H1 (cell line): ENCODE data around the gene REPIN1. TPM values are rescaled to one million over a fixed set of nuclear protein-coding genes. Genes with fewer than 3 reads are reported as not detected.

Experiments used
- CTCF ChIA-PET: fragments of 300-600 bp; sonication (Branson Sonifier 250); formaldehyde crosslinking; loops from one replicate; lab custom pipeline; 2021; ENCODE audit not compliant: partially characterized antibody; lab: Charles Lee
- POLR2A ChIA-PET: fragments of 300-600 bp; sonication (Branson Sonifier 250); formaldehyde crosslinking; loops from one replicate; lab custom pipeline; 2021; ENCODE audit warnings: inconsistent platforms; ENCODE audit not compliant: partially characterized antibody; lab: Charles Lee
- DNase-seq, 2 experiments: peaks; one replicate each; pipeline versions ENCODE4 v3.0.0 to v3.0.0-alpha.2; 2010 to 2022; ENCODE audit warnings: low spot score in 2 of 2, low read depth in 1 of 2, mixed read lengths in 1 of 2
- FAIRE-seq: peaks from 2 replicates; lab custom pipeline; 2011; peaks lifted over from hg19 to GRCh38; lab: Jason Lieb, UNC
- H2AFZ ChIP-seq: 2 replicates; pipeline ENCODE4 v1.8.1; 2012; ENCODE audit warnings: low read length, inconsistent platforms
- H2AK5ac ChIP-seq: 2 replicates; pipeline ENCODE4 v1.6.1; 2013; ENCODE audit warnings: low read depth, low read length
- H2BK120ac ChIP-seq: replicated peaks from 2 replicates; pipeline ENCODE3; 2013; ENCODE audit warnings: low read depth, low read length, inconsistent platforms
- H2BK12ac ChIP-seq: 2 replicates; pipeline ENCODE4 v1.6.1; 2013; ENCODE audit warnings: low read depth, low read length
- H2BK15ac ChIP-seq: 2 replicates; pipeline ENCODE4 v1.6.1; 2013; ENCODE audit warnings: low read length
- H2BK20ac ChIP-seq: 2 replicates; pipeline ENCODE4 v1.6.1; 2013; ENCODE audit warnings: low read length
- H2BK5ac ChIP-seq: 2 replicates; pipeline ENCODE4 v1.6.1; 2013; ENCODE audit warnings: low read depth, low read length
- H3K14ac ChIP-seq: 2 replicates; pipeline ENCODE4 v1.6.1; 2013; ENCODE audit warnings: inconsistent platforms; ENCODE audit not compliant: insufficient read length
- H3K18ac ChIP-seq: 2 replicates; pipeline ENCODE4 v1.6.1; 2013; ENCODE audit warnings: low read length; ENCODE audit errors: extremely low read depth
- H3K23ac ChIP-seq: 2 replicates; pipeline ENCODE4 v1.6.1; 2013; ENCODE audit warnings: inconsistent platforms; ENCODE audit not compliant: insufficient read length
- H3K23me2 ChIP-seq: 2 replicates; pipeline ENCODE4 v1.6.1; 2013; ENCODE audit warnings: low read depth, low read length
- H3K27ac ChIP-seq: 2 replicates; pipeline ENCODE4 v1.6.1; 2011; ENCODE audit warnings: low read depth, low read length, inconsistent platforms
- H3K27me3 ChIP-seq, 4 experiments: replicated peaks in 1 of 4; 1 replicate in 1 of 4; 2 replicates in 3 of 4; pipeline versions ENCODE4 v1.6.1 to v1.8.1; 2011 to 2013; ENCODE audit warnings: low read length in 3 of 4, mild to moderate bottlenecking in 3 of 4, inconsistent platforms in 2 of 4, mixed read lengths in 2 of 4, moderate library complexity in 1 of 4; ENCODE audit not compliant: control insufficient read depth in 3 of 4, insufficient read depth in 3 of 4; ENCODE audit errors: extremely low read depth in 1 of 4
- H3K36me3 ChIP-seq, 4 experiments: 2 replicates each; pipeline versions ENCODE4 v1.6.1 to v1.8.1; 2011 to 2013; ENCODE audit warnings: mild to moderate bottlenecking in 4 of 4, low read length in 3 of 4, moderate library complexity in 2 of 4, control low read depth in 1 of 4, inconsistent platforms in 1 of 4; ENCODE audit not compliant: insufficient read depth in 4 of 4, control insufficient read depth in 2 of 4
- H3K4ac ChIP-seq: replicated peaks from 2 replicates; pipeline ENCODE3; 2013; ENCODE audit warnings: low read length, low read depth, mixed read lengths, inconsistent platforms; ENCODE audit not compliant: insufficient read length
- H3K4me1 ChIP-seq, 4 experiments: replicated peaks in 1 of 4; 1 replicate in 1 of 4; 2 replicates in 3 of 4; pipeline versions ENCODE4 v1.6.1 to v1.8.1; 2011 to 2013; ENCODE audit warnings: low read length in 3 of 4, inconsistent platforms in 2 of 4, mixed read lengths in 1 of 4; ENCODE audit not compliant: insufficient read depth in 4 of 4, control insufficient read depth in 3 of 4
- H3K4me2 ChIP-seq, 2 experiments: 2 replicates each; pipeline versions ENCODE4 v1.6.1 to v1.8.1; 2011 to 2013; ENCODE audit warnings: low read depth in 2 of 2, low read length in 2 of 2, control low read depth in 1 of 2, inconsistent platforms in 1 of 2, mild to moderate bottlenecking in 1 of 2; ENCODE audit not compliant: insufficient read depth in 1 of 2
- H3K4me3 ChIP-seq, 4 experiments: fragments of 200-600, 300-600 bp in 1 of 4; sonication (generic), shearing (Covaris generic), sonication (Bioruptor Twin) in 1 of 4; 2 replicates each; pipeline versions ENCODE4 v1.5.1 to v1.8.1; 2011 to 2016; ENCODE audit warnings: low read length in 4 of 4, low read depth in 3 of 4, control low read depth in 2 of 4, inconsistent platforms in 2 of 4, mild to moderate bottlenecking in 2 of 4, mixed read lengths in 1 of 4, moderate library complexity in 1 of 4; ENCODE audit not compliant: insufficient read depth in 2 of 4; ENCODE audit errors: extremely low read depth in 1 of 4
- H3K56ac ChIP-seq: replicated peaks from 2 replicates; pipeline ENCODE3; 2013; ENCODE audit warnings: low read depth, mild to moderate bottlenecking, mixed read lengths, low read length, inconsistent platforms; ENCODE audit not compliant: insufficient read length
- H3K79me1 ChIP-seq: 2 replicates; pipeline ENCODE4 v1.6.1; 2013; ENCODE audit warnings: low read depth, low read length, control low read depth
- H3K79me2 ChIP-seq, 2 experiments: 2 replicates each; pipeline versions ENCODE4 v1.6.1 to v1.8.1; 2012 to 2013; ENCODE audit warnings: low read length in 2 of 2, mild to moderate bottlenecking in 2 of 2, inconsistent platforms in 1 of 2; ENCODE audit not compliant: insufficient read depth in 2 of 2, control insufficient read depth in 1 of 2
- H3K9ac ChIP-seq, 4 experiments: replicated peaks in 1 of 4; 1 replicate in 1 of 4; 2 replicates in 3 of 4; pipeline versions ENCODE4 v1.6.1 to v1.8.1; 2011 to 2013; ENCODE audit warnings: low read depth in 3 of 4, low read length in 3 of 4, control low read depth in 2 of 4, mild to moderate bottlenecking in 2 of 4, moderate library complexity in 2 of 4, inconsistent platforms in 1 of 4; ENCODE audit errors: extremely low read depth in 1 of 4
- H3K9me3 ChIP-seq, 2 experiments: 2 replicates each; pipeline versions ENCODE4 v1.6.1 to v1.8.1; 2012 to 2013; ENCODE audit warnings: mild to moderate bottlenecking in 2 of 2, moderate library complexity in 2 of 2, control low read depth in 1 of 2, inconsistent platforms in 1 of 2, low read depth in 1 of 2, low read length in 1 of 2, mixed read lengths in 1 of 2; ENCODE audit not compliant: insufficient read depth in 2 of 2
- H4K20me1 ChIP-seq, 2 experiments: replicated peaks in 1 of 2; 2 replicates each; pipeline versions ENCODE3 to v1.8.1; 2011 to 2013; ENCODE audit warnings: inconsistent platforms in 2 of 2, low read length in 2 of 2, mild to moderate bottlenecking in 1 of 2; ENCODE audit not compliant: insufficient read depth in 2 of 2, control insufficient read depth in 1 of 2
- H4K5ac ChIP-seq: 2 replicates; pipeline ENCODE4 v1.6.1; 2013; ENCODE audit warnings: low read length, low read depth, mixed read lengths, inconsistent platforms; ENCODE audit not compliant: insufficient read length
- H4K8ac ChIP-seq: 2 replicates; pipeline ENCODE4 v1.8.0; 2013; ENCODE audit warnings: mild to moderate bottlenecking, moderate library complexity, low read length, inconsistent platforms; ENCODE audit not compliant: insufficient read depth; ENCODE audit errors: extremely low read depth
- H4K91ac ChIP-seq: replicated peaks from 2 replicates; pipeline ENCODE3; 2013; ENCODE audit warnings: low read length, mixed read lengths, inconsistent platforms; ENCODE audit not compliant: insufficient read length
- E2F6 ChIP-seq: IDR thresholded peaks from 2 replicates; pipeline ENCODE4 v1.6.1; 2012; ENCODE audit warnings: inconsistent platforms
- YY1 ChIP-seq: IDR thresholded peaks from 2 replicates; pipeline ENCODE4 v1.6.1; 2011; ENCODE audit warnings: low read depth, mild to moderate bottlenecking, low read length
- WGBS, 2 experiments: shearing (Covaris generic) in 1 of 2; methylation state at CpG; one replicate each; pipeline versions ENCODE4 v1.1.6 to v1.1.7; 2013 to 2015; ENCODE audit warnings: low lambda C conversion rate in 2 of 2, mixed read lengths in 2 of 2, inconsistent platforms in 1 of 2, low coverage in 1 of 2, missing lambda C conversion rate in 1 of 2; ENCODE audit not compliant: insufficient replicate concordance in 2 of 2, insufficient coverage in 1 of 2, insufficient read length in 1 of 2; ENCODE audit errors: extremely low coverage in 1 of 2, missing lambda C conversion rate in 1 of 2; 5-methylcytosine and 5-hydroxymethylcytosine counted together
- polyA plus RNA-seq, 7 experiments: library from polyadenylated mRNA; depleted of rRNA in 3 of 7; stranded (reverse) in 5 of 7; unstranded in 2 of 7; fragments of >200 nt in 5 of 7; fragments of 200-250 nt in 2 of 7; gene quantifications; 1 replicate in 5 of 7; 2 replicates in 1 of 7; 4 replicates in 1 of 7; pipeline versions ENCODE4 v1.2.1 to v1.2.3, GENCODE V29; 2011 to 2013; ENCODE audit warnings: missing spikeins in 2 of 7, mixed read lengths in 2 of 7
- total RNA-seq: library from RNA; stranded (reverse); fragmentation: NEBNext Ultra II Directional; extraction: Animal tissue kit (Norgen Biotek cat#: 25700); gene quantifications from 2 replicates; pipeline ENCODE4 v1.2.1, GENCODE V29; 2021

The REPIN1 gene
- total and polyA plus RNA-seq, 2 of the 8 experiments (the other 6 are each of a cell fraction or from before 2014, with no cell fraction given), result 98.6 to 125 TPM

GRCh38 chr7:150342121-150342408, 26.6 kb upstream of the REPIN1 start:
- ChIA-PET CTCF (interaction anchor here (1.0 to 5.2 kb wide), 4 partner anchors 13 to 80 kb away, joined by 4 to 41 read pairs (median 6); a partner anchor contains a TSS), POLR2A (interaction anchor here (0.7 to 2.3 kb wide), 9 partner anchors 11 to 70 kb away, joined by 3 to 19 read pairs (median 4); partner anchors contain the start of gene REPIN1)
- H4K5ac ChIP-seq, result no peak overlapping the region
- H2AFZ ChIP-seq, result no peak overlapping the region
- H3K14ac ChIP-seq, result no peak overlapping the region
- no peak overlapping the region; the same call in 1 of the 2 replicates for H4K8ac ChIP-seq
- FAIRE-seq (peak; percentile 7), DNase-seq (no peak)
- H2AK5ac ChIP-seq, result peak overlapping the region; percentile 59; the same call in 1 of the 2 replicates
- peaks cover 4 to 46% (median 21%) of the 10 kb centered on the region in 4 experiments for H3K4me1 ChIP-seq
- H3K27ac ChIP-seq, result no peak overlapping the region
- H2BK12ac ChIP-seq, result peak overlapping the region; percentile 20; the same call in 1 of the 2 replicates
- peak overlapping the region; percentile 50 for H2BK15ac ChIP-seq
- peaks cover 0 to 22% of the 10 kb centered on the region in 2 experiments; a peak in 2 of 4 replicates for H3K79me2 ChIP-seq
- peak overlapping the region; percentile 71; the same call in 1 of the 2 replicates for H3K18ac ChIP-seq
- H2BK20ac ChIP-seq, result peak overlapping the region; percentile 67
- H4K91ac ChIP-seq, result peak overlapping the region; percentile 45
- H3K4ac ChIP-seq, result peak overlapping the region; percentile 47
- no peak overlapping the region for H3K56ac ChIP-seq
- no peak overlapping the region for H2BK5ac ChIP-seq
- peaks cover 0 to 11% of the 10 kb centered on the region in 2 experiments; a peak in 2 of 4 replicates for H3K9me3 ChIP-seq
- peaks cover 6% of the 10 kb centered on the region for H3K79me1 ChIP-seq
- TF ChIP-seq YY1, result no peak
- TF ChIP-seq E2F6, result 0 out of 2 replicates have a peak, but pooled peaks have one; percentile 2
- peaks cover 0 to 22% (median 2%) of the 10 kb centered on the region in 4 experiments; a peak in 3 of 8 replicates for H3K36me3 ChIP-seq
- H3K4me2 ChIP-seq, result peak overlapping the region; percentile 84 to 95
- 75% methylated on average over 9 of the region's 9 CpGs; no CpG with 5 or more reads in 1 of the 2 experiments for WGBS, 2 experiments
- peaks cover 7 to 18% of the 10 kb centered on the region in 2 experiments for H4K20me1 ChIP-seq
- no peak overlapping the region for H2BK120ac ChIP-seq
- 0 out of 7 replicates have a peak overlapping the region, but pooled peaks of 1 of the 4 experiments have one; percentile 23 for H3K9ac ChIP-seq
- peaks cover 0 to 26% (median 21%) of the 10 kb centered on the region in 4 experiments; a peak in 6 of 7 replicates for H3K27me3 ChIP-seq
- H3K23me2 ChIP-seq, result peaks cover 19% of the 10 kb centered on the region
- peak overlapping the region; percentile 33 to 94 (median 62) for H3K4me3 ChIP-seq
- H3K23ac ChIP-seq, result no peak overlapping the region
